ENCODE measurements around the gene DBH.

The DBH gene

DNA sequence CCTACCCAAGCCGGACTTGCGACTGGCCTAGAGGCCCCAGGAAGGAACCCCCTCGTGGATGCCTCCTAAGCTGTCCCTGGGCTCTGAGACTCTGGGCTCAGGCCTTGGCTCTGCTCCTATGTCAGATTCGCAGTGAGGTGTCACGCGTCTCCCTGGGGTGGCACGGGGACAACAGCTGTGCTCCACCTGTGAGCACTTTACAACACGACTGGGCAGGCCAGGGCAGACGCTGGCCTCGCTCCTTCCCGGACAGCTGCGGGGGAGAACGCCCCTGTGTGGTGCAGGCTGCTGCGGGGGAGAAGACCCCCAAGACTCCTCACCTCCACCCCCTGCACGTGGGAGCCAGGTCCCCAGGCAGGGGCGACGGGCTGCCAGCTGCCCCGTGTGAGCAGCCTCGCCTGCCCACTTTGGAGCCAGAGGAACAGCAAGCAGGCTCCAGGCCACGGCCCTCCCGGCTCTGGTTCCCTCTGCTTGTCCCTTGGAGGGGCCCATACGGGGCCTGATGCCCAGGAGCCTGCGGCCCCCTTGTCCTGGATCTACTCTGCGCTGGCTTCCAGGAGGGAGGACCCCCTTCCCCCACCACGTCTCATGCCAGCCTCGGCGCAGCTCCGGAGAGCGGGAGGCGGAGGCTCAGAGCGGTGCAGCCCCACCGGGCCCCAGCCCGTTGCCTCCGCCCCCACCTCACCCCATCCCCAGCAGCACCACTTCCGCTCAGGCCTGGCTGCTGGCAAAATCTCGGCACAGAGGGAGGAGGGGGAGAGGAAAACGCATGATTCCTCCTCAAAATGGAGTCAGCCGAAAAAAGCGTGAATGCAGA lies 66.0 kb downstream of the DBH start:
- peak; percentile 47 for DNase-seq

DNA sequence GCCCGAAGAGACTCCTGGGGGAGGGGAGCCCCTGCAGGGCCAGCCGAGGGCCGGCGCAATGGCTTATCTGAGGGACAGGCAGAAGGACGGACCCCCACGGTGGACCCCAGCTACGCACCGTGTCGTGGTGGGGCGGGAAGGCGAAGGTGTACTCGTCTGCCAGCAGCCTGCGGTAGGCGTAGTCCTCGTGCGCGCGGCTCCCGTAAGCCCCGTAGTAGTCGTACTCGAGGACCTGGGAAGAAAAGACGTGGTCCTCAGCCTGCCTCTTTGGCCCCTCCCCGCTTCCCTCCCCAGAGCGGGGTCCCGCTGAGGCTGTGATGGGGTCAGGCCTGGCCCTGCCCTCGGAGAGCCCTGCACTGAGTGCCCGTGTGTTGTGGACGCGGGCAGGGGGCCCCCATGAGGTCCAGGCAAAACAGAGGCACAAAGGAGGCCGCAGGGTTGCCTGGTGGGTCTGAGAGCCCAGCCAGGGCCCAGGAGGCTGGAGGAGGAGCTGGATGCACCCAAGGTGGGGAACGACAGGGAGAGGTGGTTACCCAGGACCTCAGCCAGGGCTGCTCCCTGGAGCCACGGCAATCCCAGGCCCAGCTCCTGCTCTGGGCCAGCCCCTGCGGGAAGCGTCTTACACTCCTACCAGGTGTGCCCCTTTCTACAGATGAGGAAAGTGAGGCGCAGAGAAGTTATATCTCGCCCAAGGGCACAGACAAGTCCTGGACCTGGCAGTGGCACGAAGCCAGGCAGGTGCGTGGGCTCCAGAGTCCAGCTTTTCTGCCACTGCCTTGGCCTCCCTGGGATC lies 66.8 kb downstream of the DBH start:
- DNase-seq: no peak

DNA sequence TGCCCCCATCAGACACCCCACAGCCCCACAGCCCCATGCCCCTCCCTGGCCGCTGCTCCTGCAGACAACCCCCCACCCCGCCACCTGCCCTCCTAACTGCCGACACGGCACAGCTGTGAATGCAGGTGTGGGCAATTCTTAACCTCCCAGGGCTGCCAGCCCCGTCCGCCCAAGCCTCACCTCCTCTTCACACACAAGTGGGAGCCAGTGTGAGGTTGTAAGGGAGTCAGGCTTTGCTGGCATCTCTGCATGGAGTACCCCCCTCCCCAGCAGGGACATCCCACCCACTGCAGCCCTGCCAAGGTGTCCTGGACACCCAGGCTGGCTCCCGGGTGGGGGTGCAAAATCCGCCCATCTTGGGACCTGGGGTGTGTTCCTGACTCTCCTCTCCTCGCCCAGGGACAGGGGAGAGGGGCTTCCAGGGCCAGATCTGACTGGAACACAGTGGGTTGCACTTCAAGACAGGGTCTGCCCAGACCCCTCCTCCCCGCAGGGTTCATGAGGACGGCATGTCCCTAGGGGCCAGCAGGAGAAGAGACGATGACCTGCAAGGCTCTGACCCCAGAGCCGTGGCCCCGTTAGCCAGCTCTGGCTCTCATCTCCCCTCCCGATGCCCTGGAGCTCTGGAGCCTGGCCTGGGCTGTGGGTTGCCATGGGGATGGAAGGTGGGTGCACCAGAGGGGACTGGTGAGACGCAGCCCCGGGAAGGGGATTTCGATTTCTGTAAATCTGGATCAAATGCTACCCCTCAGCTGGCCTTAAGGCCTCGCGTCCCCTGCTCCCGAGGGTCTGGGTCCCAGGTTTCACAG lies 67.6 kb downstream of the DBH start:
- no peak for DNase-seq

DNA sequence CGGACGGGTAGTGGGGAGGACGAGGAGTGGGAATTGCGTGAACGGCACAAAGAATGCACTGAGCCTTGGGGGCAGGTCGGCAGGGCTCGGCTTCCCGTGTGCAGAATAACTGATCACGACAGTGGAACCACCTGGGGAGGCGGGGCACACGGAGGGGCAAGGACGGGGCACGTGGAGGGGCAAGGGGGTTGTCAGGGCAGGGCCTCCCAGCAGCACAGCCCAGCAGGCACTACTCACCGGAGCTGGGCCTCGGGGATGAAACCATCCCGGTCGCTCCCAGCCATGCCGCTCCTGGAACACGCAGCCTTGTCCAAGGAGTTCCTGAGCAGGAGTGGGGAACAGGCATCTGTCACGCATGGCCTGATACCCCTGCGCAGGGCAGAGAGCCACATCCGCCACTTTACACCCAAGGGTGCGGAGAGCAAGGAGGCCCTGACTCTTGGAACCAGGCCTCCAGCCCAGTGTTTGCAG lies 68.6 kb downstream of the DBH start:
- no peak for DNase-seq

DNA sequence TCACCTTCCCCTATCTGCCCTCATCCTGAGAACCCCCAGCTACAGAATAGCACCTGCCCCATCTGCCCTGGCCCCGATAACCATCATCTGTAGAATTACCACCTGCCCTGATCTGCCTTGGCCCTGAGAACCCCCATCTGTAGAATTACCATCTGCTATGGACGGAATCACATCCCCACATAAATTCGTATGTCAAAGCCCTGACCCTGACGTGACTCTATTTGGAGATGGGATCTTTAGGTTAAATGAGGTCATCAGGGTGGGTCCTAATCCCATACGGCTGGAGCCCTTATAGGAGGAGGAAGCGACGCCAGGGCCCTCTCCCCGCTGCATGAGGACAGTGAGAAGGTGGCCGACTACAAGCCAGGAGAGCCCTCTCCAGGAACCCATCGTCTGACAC lies 69.4 kb downstream of the DBH start:
- DNase-seq: no peak

DNA sequence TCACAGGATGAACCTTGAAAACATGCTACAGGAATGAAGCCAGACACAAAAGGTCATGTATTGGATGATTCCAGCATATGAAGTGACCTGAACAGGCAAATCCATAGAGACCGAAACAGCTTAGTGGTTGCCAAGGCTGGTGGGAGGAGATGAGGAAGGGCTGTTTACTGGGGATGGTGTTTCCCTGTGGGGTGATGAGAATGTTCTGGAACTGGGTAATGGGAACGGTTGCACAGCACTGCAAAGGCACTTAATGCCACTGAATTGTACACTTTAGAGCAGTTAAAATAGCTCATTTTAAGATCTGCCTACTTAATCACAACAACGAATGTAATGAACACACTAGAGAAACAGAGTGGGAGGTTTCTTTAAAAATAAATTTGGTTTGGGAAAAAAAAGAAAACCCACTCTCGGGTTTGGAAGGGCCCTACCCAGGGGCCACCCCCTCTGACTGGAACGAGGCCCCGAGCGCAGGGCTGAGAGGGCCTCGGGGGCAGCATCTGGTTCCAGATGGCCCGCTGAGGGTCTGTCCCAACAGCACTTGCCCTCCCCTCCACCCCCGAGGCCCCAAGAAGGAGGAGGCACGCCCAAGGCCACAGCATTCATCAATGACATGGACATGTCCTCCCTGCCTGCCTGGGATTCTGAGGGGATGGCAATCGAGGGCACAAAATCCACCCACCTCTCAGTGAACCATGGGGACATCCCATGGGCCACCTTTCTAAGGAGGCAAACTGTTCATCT lies 70.3 kb downstream of the DBH start:
- DNase-seq: no peak

DNA sequence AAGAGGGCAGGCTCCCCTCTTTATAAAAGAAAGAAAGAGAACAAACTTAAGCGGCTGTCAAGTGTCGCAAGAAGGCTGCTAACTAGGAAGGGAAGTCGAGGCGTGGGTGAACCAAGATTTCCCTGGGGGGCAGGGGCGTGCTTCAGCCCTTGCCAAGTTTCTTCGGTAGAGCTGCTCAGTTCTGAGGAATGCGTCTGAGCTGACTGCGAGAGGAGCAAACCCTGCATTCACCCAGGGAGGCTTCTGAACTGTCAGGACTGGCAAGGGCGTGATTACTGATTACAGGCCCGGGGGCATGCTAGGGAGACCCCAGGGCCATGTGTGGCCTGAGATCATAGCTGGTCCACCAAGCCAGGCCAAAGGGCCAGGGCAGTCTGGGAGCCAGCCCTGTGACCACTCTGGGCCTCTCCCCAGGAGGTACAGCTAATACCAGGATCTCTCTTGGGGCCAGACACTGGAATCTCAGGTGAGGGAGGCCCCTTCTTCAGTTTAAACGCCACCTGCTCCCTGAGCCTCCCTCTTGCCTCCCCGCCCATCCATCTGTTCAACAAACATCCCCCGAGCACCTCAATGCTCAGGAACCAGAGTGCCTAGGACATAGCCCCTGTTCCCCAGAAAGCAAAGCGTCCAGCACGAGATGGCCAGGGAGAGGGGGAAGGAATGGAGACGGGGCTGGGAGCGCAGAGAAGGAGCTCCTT lies 71.1 kb downstream of the DBH start:
- DNase-seq: no peak

DNA sequence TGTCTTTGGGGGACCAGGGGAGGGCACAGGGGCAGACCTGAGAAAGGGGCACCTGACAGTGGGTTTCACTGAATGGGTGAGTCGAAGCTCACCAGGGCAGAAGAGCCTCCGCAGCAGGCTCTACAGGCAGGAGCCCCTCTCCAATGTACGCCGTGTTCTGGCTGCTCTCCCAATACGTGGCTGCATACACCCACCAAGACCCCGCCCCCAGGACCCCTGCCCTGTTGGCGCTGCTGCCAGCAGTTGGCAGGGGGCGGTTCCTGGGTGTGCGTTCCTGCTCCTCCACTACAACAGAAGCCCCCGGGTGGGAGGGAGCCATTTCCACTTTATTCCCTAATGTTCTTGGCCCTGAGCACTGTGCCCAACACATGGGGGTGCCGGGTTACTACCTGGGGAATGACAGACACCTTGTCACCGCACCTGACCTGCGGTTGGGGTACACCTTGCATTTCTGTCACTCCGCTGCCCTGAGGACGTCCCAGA lies 71.6 kb downstream of the DBH start:
- no peak for DNase-seq

DNA sequence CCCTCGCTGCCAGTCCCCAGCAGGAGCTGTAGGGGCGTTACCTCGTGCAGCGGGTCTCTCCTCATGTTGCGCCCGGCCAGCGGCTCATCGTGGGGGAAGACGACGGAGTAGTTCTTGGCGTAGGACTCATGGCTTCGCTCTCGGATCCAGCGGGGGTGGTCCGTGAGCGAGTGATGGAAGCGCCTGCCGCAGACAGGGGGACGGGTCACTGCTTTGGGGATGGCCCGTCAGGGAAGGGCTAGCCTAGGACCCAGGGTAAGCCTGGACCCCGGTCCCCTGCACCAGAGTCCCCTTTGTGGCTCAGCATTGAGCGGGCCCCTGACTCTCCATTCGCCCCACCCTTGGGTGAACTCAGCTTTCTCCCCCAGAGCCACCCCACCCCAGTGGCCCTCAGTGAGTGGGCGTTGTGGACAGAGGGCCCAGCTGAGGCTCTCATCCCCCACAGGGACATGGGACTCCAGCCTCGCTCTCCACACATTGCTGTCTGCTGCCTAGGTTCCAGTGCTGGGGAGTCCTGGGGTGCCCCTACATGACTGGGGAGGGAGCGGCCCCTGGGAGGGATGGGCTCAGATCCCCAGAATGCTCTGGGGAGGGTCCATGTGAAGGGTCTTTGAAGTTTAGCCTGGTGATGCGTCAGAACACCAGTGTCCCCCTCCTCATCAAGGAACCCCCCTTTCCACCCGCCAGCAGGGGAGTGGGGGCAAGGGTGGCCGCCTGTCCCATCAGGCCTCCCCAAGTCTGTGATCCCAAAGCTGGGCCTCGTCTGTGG lies 72.3 kb downstream of the DBH start:
- no peak for DNase-seq
